Measurements from ENCODE around the gene DOCK9.

DOCK9 gene

GRCh38 chr13:99013951-99014350 lies 36.1 kb upstream of the DOCK9 start:
- no peak for TF ChIP-seq EZH2phosphoT487 (IDR thresholded peaks at IDR 0.05; ENCODE audit: low read length)
- TF ChIP-seq CTCF (IDR thresholded peaks at IDR 0.05; ENCODE audit: low read length): no peak
- no peak for TF ChIP-seq EZH2 (optimal IDR thresholded peaks at IDR 0.05; ENCODE audit: low read depth, low read length)
- no peak overlapping the region for H3K4me2 ChIP-seq (ENCODE audit: low read depth, low read length)
- H3K9me2 ChIP-seq (replicated peaks; ENCODE audit: insufficient read depth, low read length): no peaks in the 10 kb centered on the region
- H3K9me3 ChIP-seq (replicated peaks; ENCODE audit: insufficient read depth, low read length): no peaks in the 10 kb centered on the region
- H2AFZ ChIP-seq (ENCODE audit: low read length): no peak overlapping the region
- no peak for DNase-seq
- H3K9ac ChIP-seq (ENCODE audit: low read length): no peak overlapping the region
- H3F3A ChIP-seq (ENCODE audit: insufficient read depth, low read length): no peaks in the 10 kb centered on the region
- no peaks in the 10 kb centered on the region for H3K36me3 ChIP-seq (replicated peaks; ENCODE audit: insufficient read depth, low read length)
- H3K79me2 ChIP-seq (ENCODE audit: low read length): no peaks in the 10 kb centered on the region
- H3K4me3 ChIP-seq (ENCODE audit: low read length): no peak overlapping the region
- H3K4me1 ChIP-seq (ENCODE audit: low read length): no peaks in the 10 kb centered on the region
- H3K27ac ChIP-seq (ENCODE audit: low read length): no peak overlapping the region
- H4K20me1 ChIP-seq (ENCODE audit: insufficient read depth, low read length): no peaks in the 10 kb centered on the region
- no peaks in the 10 kb centered on the region for H3K27me3 ChIP-seq (replicated peaks; ENCODE audit: insufficient read depth, low read length)

- Histone ChIP-seq H3K4me1 (ENCODE audit: low read length) (no peaks in the 10 kb centered on the region), H4K20me1 (ENCODE audit: insufficient read depth, low read length) (no peaks in the 10 kb centered on the region), H3K9ac (ENCODE audit: low read length) (no peak overlapping the region), H3K4me3 (ENCODE audit: low read length) (no peak overlapping the region), H3K27me3 (replicated peaks; ENCODE audit: insufficient read depth, low read length) (no peaks in the 10 kb centered on the region), H3F3A (ENCODE audit: insufficient read depth, low read length) (no peaks in the 10 kb centered on the region), H3K9me3 (replicated peaks; ENCODE audit: insufficient read depth, low read length) (no peaks in the 10 kb centered on the region), H2AFZ (ENCODE audit: low read length) (no peak overlapping the region), H3K36me3 (replicated peaks; ENCODE audit: insufficient read depth, low read length) (no peaks in the 10 kb centered on the region), H3K27ac (ENCODE audit: low read length) (no peak overlapping the region), H3K9me2 (replicated peaks; ENCODE audit: insufficient read depth, low read length) (no peaks in the 10 kb centered on the region), H3K79me2 (ENCODE audit: low read length) (no peaks in the 10 kb centered on the region), H3K4me2 (ENCODE audit: low read depth, low read length) (no peak overlapping the region)
- no peak for DNase-seq
- TF ChIP-seq EZH2phosphoT487 (IDR thresholded peaks at IDR 0.05; ENCODE audit: low read length): no peak
These were observed 34.7 kb upstream of the DOCK9 start for GRCh38 chr13:99012539-99012938.

- H3K79me2 ChIP-seq (ENCODE audit: low read length): no peaks in the 10 kb centered on the region
- no peak overlapping the region for H3K27ac ChIP-seq (ENCODE audit: low read length)
- no peak overlapping the region for H2AFZ ChIP-seq (ENCODE audit: low read length)
- no peak for DNase-seq
- H3K9ac ChIP-seq (ENCODE audit: low read length): no peak overlapping the region
- no peak overlapping the region for H3K4me2 ChIP-seq (ENCODE audit: low read depth, low read length)
- no peaks in the 10 kb centered on the region for H3K36me3 ChIP-seq (replicated peaks; ENCODE audit: insufficient read depth, low read length)
- no peaks in the 10 kb centered on the region for H3K9me2 ChIP-seq (replicated peaks; ENCODE audit: insufficient read depth, low read length)
- no peaks in the 10 kb centered on the region for H3K27me3 ChIP-seq (replicated peaks; ENCODE audit: insufficient read depth, low read length)
- H3F3A ChIP-seq (ENCODE audit: insufficient read depth, low read length): no peaks in the 10 kb centered on the region
- no peaks in the 10 kb centered on the region for H3K4me1 ChIP-seq (ENCODE audit: low read length)
- H3K4me3 ChIP-seq (ENCODE audit: low read length): no peak overlapping the region
- TF ChIP-seq EZH2phosphoT487 (IDR thresholded peaks at IDR 0.05; ENCODE audit: low read length) (no peak), CTCF (IDR thresholded peaks at IDR 0.05; ENCODE audit: low read length) (no peak), EZH2 (optimal IDR thresholded peaks at IDR 0.05; ENCODE audit: low read depth, low read length) (no peak)
- no peaks in the 10 kb centered on the region for H4K20me1 ChIP-seq (ENCODE audit: insufficient read depth, low read length)
- H3K9me3 ChIP-seq (replicated peaks; ENCODE audit: insufficient read depth, low read length): no peaks in the 10 kb centered on the region
These were observed 32.2 kb upstream of the DOCK9 start for GRCh38 chr13:99009987-99010551.

GRCh38 chr13:99008577-99008976 lies 30.7 kb upstream of the DOCK9 start:
- Histone ChIP-seq H3K36me3 (replicated peaks; ENCODE audit: insufficient read depth, low read length) (no peaks in the 10 kb centered on the region), H3K79me2 (ENCODE audit: low read length) (no peaks in the 10 kb centered on the region), H3K27ac (ENCODE audit: low read length) (no peak overlapping the region), H3K9me3 (replicated peaks; ENCODE audit: insufficient read depth, low read length) (no peaks in the 10 kb centered on the region), H2AFZ (ENCODE audit: low read length) (no peak overlapping the region), H3F3A (ENCODE audit: insufficient read depth, low read length) (no peaks in the 10 kb centered on the region), H3K4me3 (ENCODE audit: low read length) (no peak overlapping the region), H3K27me3 (replicated peaks; ENCODE audit: insufficient read depth, low read length) (no peaks in the 10 kb centered on the region), H3K9me2 (replicated peaks; ENCODE audit: insufficient read depth, low read length) (no peaks in the 10 kb centered on the region), H4K20me1 (ENCODE audit: insufficient read depth, low read length) (no peaks in the 10 kb centered on the region), H3K9ac (ENCODE audit: low read length) (no peak overlapping the region), H3K4me1 (ENCODE audit: low read length) (no peaks in the 10 kb centered on the region), H3K4me2 (ENCODE audit: low read depth, low read length) (no peak overlapping the region)
- no peak for DNase-seq
- TF ChIP-seq EZH2phosphoT487 (IDR thresholded peaks at IDR 0.05; ENCODE audit: low read length) (no peak), CTCF (IDR thresholded peaks at IDR 0.05; ENCODE audit: low read length) (no peak), EZH2 (optimal IDR thresholded peaks at IDR 0.05; ENCODE audit: low read depth, low read length) (no peak)
